ENCODE results near the gene RPL41. TPM values are rescaled to one million over a fixed set of nuclear protein-coding genes. Genes with fewer than 3 reads are reported as not detected.

The RPL41 gene
- polyA plus RNA-seq, 3 donors = 2,986 to 5,048 (median 3,308) TPM

DNA sequence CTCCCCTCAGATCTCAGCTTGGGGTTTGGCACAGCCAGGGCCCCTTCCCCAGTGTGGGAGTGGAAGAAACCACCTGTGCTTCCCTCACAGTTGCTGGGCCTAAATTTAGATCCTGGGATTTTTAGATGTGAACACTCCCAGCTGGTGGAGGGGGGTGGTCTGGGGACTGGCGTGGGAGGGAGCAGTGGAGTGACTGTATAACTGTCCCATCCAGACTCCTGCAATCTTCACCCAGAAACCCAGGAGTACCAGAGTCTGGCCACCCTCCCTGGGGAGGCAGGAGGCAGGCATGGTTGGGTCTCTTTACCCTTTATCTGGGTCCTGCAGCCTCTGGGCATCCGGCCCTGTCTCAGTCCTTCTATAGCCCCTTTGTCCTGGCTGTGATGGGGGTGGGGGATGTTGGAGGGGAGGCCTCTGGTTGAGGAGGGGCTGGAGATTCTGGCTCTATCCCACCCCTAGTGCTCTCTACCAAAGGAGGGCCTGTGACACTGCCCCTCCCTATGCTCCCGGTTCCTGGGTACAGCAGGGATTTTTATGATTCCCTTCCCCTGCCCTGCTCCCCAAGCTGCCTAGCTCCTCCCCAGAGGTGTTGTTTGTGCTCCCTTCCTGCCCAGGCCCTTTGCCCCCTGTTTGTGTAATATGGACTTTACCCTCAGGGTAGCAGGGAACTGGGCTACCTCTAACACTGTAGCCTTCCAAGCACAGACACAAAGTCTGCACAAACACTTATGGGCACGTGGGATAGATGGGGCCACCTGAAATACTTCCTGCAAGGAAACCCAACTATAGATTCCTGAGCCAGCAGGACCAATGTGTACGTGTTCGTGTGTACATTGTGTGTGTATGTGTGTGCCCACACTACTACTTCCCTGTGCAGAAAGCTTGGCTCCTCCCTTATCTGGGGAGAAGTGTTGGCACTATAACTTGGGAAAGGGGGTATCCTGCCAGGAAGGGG is 34.8 kb upstream of the RPL41 start:
- peaks cover 0 to 5% (median 0%) of the 10 kb centered on the region in 7 donors for H3K9me3 Mint-ChIP-seq
- no peak overlapping the region for H3K9ac ChIP-seq (ENCODE audit: insufficient read depth, low read length, poor library complexity, severe bottlenecking)
- no peak overlapping the region for H2AFZ ChIP-seq (ENCODE audit: insufficient read depth, low read depth, low read length, poor library complexity, severe bottlenecking)
- no peak overlapping the region for H3K27ac ChIP-seq (ENCODE audit: low read depth in 1 of 2, low read length in 2 of 2)
- peaks cover 20 to 21% of the 10 kb centered on the region in 2 donors for H3K4me1 ChIP-seq (ENCODE audit: control insufficient read depth in 1 of 2, insufficient read depth in 2 of 2, low read length in 2 of 2)
- no peak overlapping the region for H3K27ac Mint-ChIP-seq
- H3K9me3 ChIP-seq (replicated peaks in 1 of 2; ENCODE audit: control insufficient read depth in 1 of 2, insufficient read depth in 1 of 2, low read length in 2 of 2) = no peaks in the 10 kb centered on the region
- H3K4me3 Mint-ChIP-seq = peak overlapping the region in 1 of 2 donors; percentile 93
- H3K79me2 ChIP-seq (ENCODE audit: insufficient read depth, low read length) = no peaks in the 10 kb centered on the region
- intact Hi-C loops (cut with micrococcal nuclease) = no loop called here
- WGBS (ENCODE audit: insufficient coverage) = no CpG with 5 or more reads among the region's 6 CpGs
- no peak for DNase-seq
- peaks cover 19% of the 10 kb centered on the region for H3K4me1 Mint-ChIP-seq
- TF ChIP-seq, protein P1, sequence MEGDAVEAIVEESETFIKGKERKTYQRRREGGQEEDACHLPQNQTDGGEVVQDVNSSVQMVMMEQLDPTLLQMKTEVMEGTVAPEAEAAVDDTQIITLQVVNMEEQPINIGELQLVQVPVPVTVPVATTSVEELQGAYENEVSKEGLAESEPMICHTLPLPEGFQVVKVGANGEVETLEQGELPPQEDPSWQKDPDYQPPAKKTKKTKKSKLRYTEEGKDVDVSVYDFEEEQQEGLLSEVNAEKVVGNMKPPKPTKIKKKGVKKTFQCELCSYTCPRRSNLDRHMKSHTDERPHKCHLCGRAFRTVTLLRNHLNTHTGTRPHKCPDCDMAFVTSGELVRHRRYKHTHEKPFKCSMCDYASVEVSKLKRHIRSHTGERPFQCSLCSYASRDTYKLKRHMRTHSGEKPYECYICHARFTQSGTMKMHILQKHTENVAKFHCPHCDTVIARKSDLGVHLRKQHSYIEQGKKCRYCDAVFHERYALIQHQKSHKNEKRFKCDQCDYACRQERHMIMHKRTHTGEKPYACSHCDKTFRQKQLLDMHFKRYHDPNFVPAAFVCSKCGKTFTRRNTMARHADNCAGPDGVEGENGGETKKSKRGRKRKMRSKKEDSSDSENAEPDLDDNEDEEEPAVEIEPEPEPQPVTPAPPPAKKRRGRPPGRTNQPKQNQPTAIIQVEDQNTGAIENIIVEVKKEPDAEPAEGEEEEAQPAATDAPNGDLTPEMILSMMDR (IDR thresholded peaks at IDR 0.05) = no peak
- H3K36me3 ChIP-seq (replicated peaks in 1 of 2; ENCODE audit: control insufficient read depth in 1 of 2, insufficient read depth in 2 of 2, low read length in 2 of 2) = no peaks in the 10 kb centered on the region
- peaks cover 29 to 57% (median 44%) of the 10 kb centered on the region in 3 donors for H3K27me3 Mint-ChIP-seq (ENCODE audit: low read depth in 3 of 3)
- peaks cover 6 to 36% of the 10 kb centered on the region in 2 donors for H3K27me3 ChIP-seq (ENCODE audit: control insufficient read depth in 2 of 2, insufficient read depth in 2 of 2, low read length in 2 of 2)
- H3K4me3 ChIP-seq (replicated peaks in 1 of 3; ENCODE audit: low read depth in 2 of 3, low read length in 3 of 3) = no peak overlapping the region
- peaks cover 3 to 5% of the 10 kb centered on the region in 2 donors for H3K36me3 Mint-ChIP-seq
- H3K4me2 ChIP-seq (replicated peaks; ENCODE audit: extremely low read depth, low read length, poor library complexity, severe bottlenecking) = no peak overlapping the region
- H4K20me1 ChIP-seq (ENCODE audit: insufficient read depth, low read length) = no peaks in the 10 kb centered on the region

DNA sequence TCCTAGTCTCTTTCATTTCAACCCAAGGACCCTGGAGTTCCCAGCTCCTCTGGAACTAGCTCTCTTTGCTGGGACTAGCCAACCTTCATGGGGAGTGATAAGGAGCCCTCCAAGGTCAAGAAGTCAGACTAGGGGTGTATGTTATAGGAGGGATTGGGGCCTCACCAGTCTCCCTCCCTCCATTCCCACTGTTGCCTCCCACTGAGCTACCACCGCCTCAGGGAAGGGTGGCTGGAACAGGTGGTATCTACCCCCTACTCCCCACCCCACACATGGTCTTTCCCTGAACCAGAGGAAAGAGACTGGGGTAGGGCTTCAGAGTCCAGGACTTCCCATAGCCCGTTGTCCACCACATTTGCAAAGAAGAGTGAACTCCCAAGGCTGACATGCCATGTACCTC is 34.1 kb upstream of the RPL41 start:
- no peak overlapping the region for H3K4me3 Mint-ChIP-seq
- intact Hi-C loops (cut with micrococcal nuclease) = no loop called here
- no peak overlapping the region for H3K9ac ChIP-seq (ENCODE audit: insufficient read depth, low read length, poor library complexity, severe bottlenecking)

More for the DNA sequence above, 34.1 kb upstream of the RPL41 start:
- Mint-ChIP-seq H3K27me3 (ENCODE audit: low read depth in 3 of 3) (peaks cover 29 to 56% (median 44%) of the 10 kb centered on the region in 3 donors), H3K27ac (no peak overlapping the region), H3K9me3 (peaks cover 0 to 5% (median 0%) of the 10 kb centered on the region in 7 donors), H3K4me1 (peaks cover 19% of the 10 kb centered on the region), H3K36me3 (peaks cover 3 to 5% of the 10 kb centered on the region in 2 donors)
- Histone ChIP-seq H3K79me2 (ENCODE audit: insufficient read depth, low read length) (no peaks in the 10 kb centered on the region), H4K20me1 (ENCODE audit: insufficient read depth, low read length) (no peaks in the 10 kb centered on the region), H3K4me1 (ENCODE audit: control insufficient read depth in 1 of 2, insufficient read depth in 2 of 2, low read length in 2 of 2) (peaks cover 20 to 21% of the 10 kb centered on the region in 2 donors), H2AFZ (ENCODE audit: insufficient read depth, low read depth, low read length, poor library complexity, severe bottlenecking) (no peak overlapping the region), H3K36me3 (replicated peaks in 1 of 2; ENCODE audit: control insufficient read depth in 1 of 2, insufficient read depth in 2 of 2, low read length in 2 of 2) (no peaks in the 10 kb centered on the region), H3K9me3 (replicated peaks in 1 of 2; ENCODE audit: control insufficient read depth in 1 of 2, insufficient read depth in 1 of 2, low read length in 2 of 2) (no peaks in the 10 kb centered on the region), H3K4me3 (replicated peaks in 1 of 3; ENCODE audit: low read depth in 2 of 3, low read length in 3 of 3) (no peak overlapping the region), H3K27me3 (ENCODE audit: control insufficient read depth in 2 of 2, insufficient read depth in 2 of 2, low read length in 2 of 2) (peaks cover 6 to 36% of the 10 kb centered on the region in 2 donors), H3K4me2 (replicated peaks; ENCODE audit: extremely low read depth, low read length, poor library complexity, severe bottlenecking) (no peak overlapping the region), H3K27ac (ENCODE audit: low read depth in 1 of 2, low read length in 2 of 2) (no peak overlapping the region)
- no peak for DNase-seq
- WGBS (ENCODE audit: insufficient coverage) = no CpG with 5 or more reads among the region's 2 CpGs
- TF ChIP-seq, protein P1 (IDR thresholded peaks at IDR 0.05) = no peak

All from CD14-positive monocyte (primary cell).